ENCODE measurements around the gene MRTFA. TPM values are rescaled to one million over a fixed set of nuclear protein-coding genes. Genes with fewer than 3 reads are reported as not detected.
"Not testable (repeated sequence)": the region's sequence is repeated elsewhere in the genome, so short reads cannot be mapped to it uniquely, and the experiment has no call there.

The MRTFA gene
- total RNA-seq, 2 donors from 2014 or later = 71.0 to 104 TPM

GRCh38 chr22:40567106-40567505 is 69.4 kb downstream of the MRTFA start:
- no peak overlapping the region for H3K4me3 ChIP-seq

GRCh38 chr22:40560994-40561515 is 75.5 kb downstream of the MRTFA start:
- Histone ChIP-seq H3K27me3 (replicated peaks; ENCODE audit: insufficient read depth) (no peaks in the 10 kb centered on the region), H3K36me3 (no peaks in the 10 kb centered on the region), H3K4me1 (replicated peaks) (no peaks in the 10 kb centered on the region), H3K9me3 (no peaks in the 10 kb centered on the region), H3K4me3 (no peak overlapping the region), H3K27ac (no peak overlapping the region)
- DNase-seq (ENCODE audit: low spot score) = no peak
- 95% methylated on average over 2 of the region's 2 CpGs for WGBS
- TF ChIP-seq POLR2A (IDR thresholded peaks at IDR 0.05) = no peak
- no peak for TF ChIP-seq POLR2AphosphoS5 (IDR thresholded peaks at IDR 0.05)
- TF ChIP-seq, protein P1, sequence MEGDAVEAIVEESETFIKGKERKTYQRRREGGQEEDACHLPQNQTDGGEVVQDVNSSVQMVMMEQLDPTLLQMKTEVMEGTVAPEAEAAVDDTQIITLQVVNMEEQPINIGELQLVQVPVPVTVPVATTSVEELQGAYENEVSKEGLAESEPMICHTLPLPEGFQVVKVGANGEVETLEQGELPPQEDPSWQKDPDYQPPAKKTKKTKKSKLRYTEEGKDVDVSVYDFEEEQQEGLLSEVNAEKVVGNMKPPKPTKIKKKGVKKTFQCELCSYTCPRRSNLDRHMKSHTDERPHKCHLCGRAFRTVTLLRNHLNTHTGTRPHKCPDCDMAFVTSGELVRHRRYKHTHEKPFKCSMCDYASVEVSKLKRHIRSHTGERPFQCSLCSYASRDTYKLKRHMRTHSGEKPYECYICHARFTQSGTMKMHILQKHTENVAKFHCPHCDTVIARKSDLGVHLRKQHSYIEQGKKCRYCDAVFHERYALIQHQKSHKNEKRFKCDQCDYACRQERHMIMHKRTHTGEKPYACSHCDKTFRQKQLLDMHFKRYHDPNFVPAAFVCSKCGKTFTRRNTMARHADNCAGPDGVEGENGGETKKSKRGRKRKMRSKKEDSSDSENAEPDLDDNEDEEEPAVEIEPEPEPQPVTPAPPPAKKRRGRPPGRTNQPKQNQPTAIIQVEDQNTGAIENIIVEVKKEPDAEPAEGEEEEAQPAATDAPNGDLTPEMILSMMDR (IDR thresholded peaks at IDR 0.05) = no peak
- intact Hi-C loops (cut with DNase I) = no loop called here

More at GRCh38 chr22:40567106-40567505, 69.4 kb downstream of the MRTFA start:
- TF ChIP-seq, protein P1 (IDR thresholded peaks at IDR 0.05) = no peak
- TF ChIP-seq POLR2A (IDR thresholded peaks at IDR 0.05) (no peak), POLR2AphosphoS5 (IDR thresholded peaks at IDR 0.05) (no peak)
- DNase-seq (ENCODE audit: low spot score) = no peak
- no peaks in the 10 kb centered on the region for H3K4me1 ChIP-seq (replicated peaks)
- H3K9me3 ChIP-seq = no peaks in the 10 kb centered on the region
- intact Hi-C loops (cut with DNase I) = no loop called here
- no peaks in the 10 kb centered on the region for H3K27me3 ChIP-seq (replicated peaks; ENCODE audit: insufficient read depth)
- H3K36me3 ChIP-seq = no peaks in the 10 kb centered on the region
- 97% methylated on average over 3 of the region's 3 CpGs for WGBS
- no peak overlapping the region for H3K27ac ChIP-seq

- H3K36me3 ChIP-seq = no peaks in the 10 kb centered on the region
- H3K4me1 ChIP-seq (replicated peaks) = no peaks in the 10 kb centered on the region
- TF ChIP-seq POLR2AphosphoS5 (IDR thresholded peaks at IDR 0.05) = no peak
- no peak for TF ChIP-seq POLR2A (IDR thresholded peaks at IDR 0.05)
- TF ChIP-seq, protein P1 (IDR thresholded peaks at IDR 0.05) = no peak
- 87% methylated on average over 3 of the region's 3 CpGs for WGBS
- no peak overlapping the region for H3K4me3 ChIP-seq
- no peaks in the 10 kb centered on the region for H3K27me3 ChIP-seq (replicated peaks; ENCODE audit: insufficient read depth)
- no peaks in the 10 kb centered on the region for H3K9me3 ChIP-seq
- no peak overlapping the region for H3K27ac ChIP-seq
- intact Hi-C loops (cut with DNase I) = no loop called here
- DNase-seq (ENCODE audit: low spot score) = no peak
These were observed 76.0 kb downstream of the MRTFA start for GRCh38 chr22:40560551-40560950.

DNA sequence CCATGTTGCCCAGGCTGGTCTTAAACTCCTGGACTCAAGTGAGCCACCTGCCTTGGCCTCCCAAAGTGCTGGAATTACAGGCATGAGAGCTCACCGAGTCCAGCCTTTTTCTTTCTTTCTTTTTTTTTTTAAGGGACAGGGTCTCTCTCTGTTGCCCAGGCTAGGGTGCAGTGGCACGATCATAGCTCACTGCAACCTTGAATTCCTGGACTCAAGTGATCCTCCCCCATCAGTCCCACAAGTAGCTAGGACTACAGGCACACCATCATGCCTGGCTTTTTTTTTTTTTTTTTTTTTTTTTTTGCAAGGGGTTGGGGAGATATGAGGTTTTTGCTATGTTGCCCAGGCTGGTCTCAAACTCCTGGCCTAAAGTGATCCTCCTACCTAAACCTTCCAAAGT is 78.5 kb downstream of the MRTFA start:
- no peak overlapping the region for H3K27ac ChIP-seq
- H3K36me3 ChIP-seq = no peaks in the 10 kb centered on the region
- no peak overlapping the region for H3K4me3 ChIP-seq
- no peaks in the 10 kb centered on the region for H3K27me3 ChIP-seq (replicated peaks; ENCODE audit: insufficient read depth)
- intact Hi-C loops (cut with DNase I) = no loop called here
- TF ChIP-seq, protein P1 (IDR thresholded peaks at IDR 0.05) = no peak
- TF ChIP-seq POLR2AphosphoS5 (IDR thresholded peaks at IDR 0.05) (no peak), POLR2A (IDR thresholded peaks at IDR 0.05) (no peak)
- WGBS = 97% methylated on average over 2 of the region's 2 CpGs
- no peaks in the 10 kb centered on the region for H3K9me3 ChIP-seq
- DNase-seq (ENCODE audit: low spot score) = no peak
- H3K4me1 ChIP-seq (replicated peaks) = no peaks in the 10 kb centered on the region

- TF ChIP-seq POLR2AphosphoS5 (IDR thresholded peaks at IDR 0.05) (no peak), POLR2A (IDR thresholded peaks at IDR 0.05) (no peak)
- TF ChIP-seq, protein P1 (IDR thresholded peaks at IDR 0.05) = no peak
- no peak for DNase-seq (ENCODE audit: low spot score)
- Histone ChIP-seq H3K9me3 (no peaks in the 10 kb centered on the region), H3K27ac (no peak overlapping the region), H3K4me1 (replicated peaks) (no peaks in the 10 kb centered on the region), H3K4me3 (no peak overlapping the region), H3K36me3 (no peaks in the 10 kb centered on the region), H3K27me3 (replicated peaks; ENCODE audit: insufficient read depth) (no peaks in the 10 kb centered on the region)
- WGBS = 70% methylated on average over 1 of the region's 1 CpG
- intact Hi-C loops (cut with DNase I) = no loop called here
These were observed 79.9 kb downstream of the MRTFA start for GRCh38 chr22:40556641-40557040.

DNA sequence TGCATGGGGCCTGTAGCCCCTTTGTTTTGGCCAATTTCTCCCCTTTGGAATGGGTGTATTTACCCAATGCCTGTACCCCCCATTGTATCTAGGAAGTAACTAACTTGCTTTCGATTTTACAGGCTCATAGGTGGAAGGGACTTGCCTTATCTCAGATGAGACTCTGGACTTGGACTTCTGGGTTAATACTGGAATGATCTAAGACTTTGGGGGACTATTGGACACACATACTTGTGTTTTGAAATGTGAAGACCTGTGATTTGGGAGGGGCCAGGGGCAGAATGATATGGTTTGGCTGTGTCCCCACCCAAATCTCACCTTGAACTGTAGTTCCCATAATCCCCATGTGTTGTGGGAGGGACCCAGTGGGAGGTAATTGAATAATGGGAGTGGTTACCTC is 82.5 kb downstream of the MRTFA start:
- H3K36me3 ChIP-seq; H3K27ac ChIP-seq; H3K4me3 ChIP-seq; H3K4me1 ChIP-seq (replicated peaks); H3K27me3 ChIP-seq (replicated peaks; ENCODE audit: insufficient read depth); H3K9me3 ChIP-seq; DNase-seq (ENCODE audit: low spot score); intact Hi-C loops (cut with DNase I): not testable (repeated sequence)
- WGBS = 90% methylated on average over 1 of the region's 1 CpG

Measured in prostate gland (tissue), 2 donors.